ENCODE data around the gene PRODH2.

Gene PRODH2

GRCh38 chr19:35757749-35758608 lies 54.7 kb downstream of the PRODH2 start, which contains the start of gene PROSER3:
Gene PROSER3, plus strand, starts transcription at chr19:35758176. Its CDS starts 40 bp downstream, at chr19:35758216.
- DNase-seq (ENCODE audit: low spot score): peak; percentile 97

GRCh38 chr19:35757231-35757748 lies 55.4 kb downstream of the PRODH2 start:
- peak; percentile 67 for DNase-seq (ENCODE audit: low spot score)

GRCh38 chr19:35756377-35757230 lies 56.0 kb downstream of the PRODH2 start, which contains the start of gene HSPB6:
Gene HSPB6, minus strand, starts transcription at chr19:35757029. Its CDS starts 21 bp downstream, at chr19:35757008.
- peak; percentile 35 for DNase-seq (ENCODE audit: low spot score)

GRCh38 chr19:35755550-35756376 lies 56.9 kb downstream of the PRODH2 start:
- DNase-seq (ENCODE audit: low spot score): peak; percentile 77

DNA sequence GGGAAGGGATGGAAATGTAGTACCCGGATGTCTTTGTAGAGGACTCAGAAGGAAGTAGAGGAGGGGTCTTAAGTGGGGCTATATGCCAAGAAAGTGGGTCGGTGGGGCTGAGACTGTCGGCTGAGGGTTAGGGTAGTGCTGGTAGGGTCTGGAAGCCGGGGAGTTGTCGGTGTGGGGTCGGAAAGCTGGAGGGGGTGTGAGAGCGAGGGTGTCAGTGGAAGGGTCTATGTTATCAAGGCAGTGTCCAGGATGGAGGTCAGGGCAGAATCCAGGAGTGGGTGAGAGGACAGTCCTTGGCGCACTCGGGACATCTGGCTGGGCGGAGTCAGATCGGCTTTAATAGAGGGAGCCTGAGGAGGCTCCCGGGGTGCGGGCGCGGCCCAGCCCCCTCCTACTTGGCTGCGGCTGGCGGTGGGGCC lies 57.5 kb downstream of the PRODH2 start:
- DNase-seq (ENCODE audit: low spot score): no peak

DNA sequence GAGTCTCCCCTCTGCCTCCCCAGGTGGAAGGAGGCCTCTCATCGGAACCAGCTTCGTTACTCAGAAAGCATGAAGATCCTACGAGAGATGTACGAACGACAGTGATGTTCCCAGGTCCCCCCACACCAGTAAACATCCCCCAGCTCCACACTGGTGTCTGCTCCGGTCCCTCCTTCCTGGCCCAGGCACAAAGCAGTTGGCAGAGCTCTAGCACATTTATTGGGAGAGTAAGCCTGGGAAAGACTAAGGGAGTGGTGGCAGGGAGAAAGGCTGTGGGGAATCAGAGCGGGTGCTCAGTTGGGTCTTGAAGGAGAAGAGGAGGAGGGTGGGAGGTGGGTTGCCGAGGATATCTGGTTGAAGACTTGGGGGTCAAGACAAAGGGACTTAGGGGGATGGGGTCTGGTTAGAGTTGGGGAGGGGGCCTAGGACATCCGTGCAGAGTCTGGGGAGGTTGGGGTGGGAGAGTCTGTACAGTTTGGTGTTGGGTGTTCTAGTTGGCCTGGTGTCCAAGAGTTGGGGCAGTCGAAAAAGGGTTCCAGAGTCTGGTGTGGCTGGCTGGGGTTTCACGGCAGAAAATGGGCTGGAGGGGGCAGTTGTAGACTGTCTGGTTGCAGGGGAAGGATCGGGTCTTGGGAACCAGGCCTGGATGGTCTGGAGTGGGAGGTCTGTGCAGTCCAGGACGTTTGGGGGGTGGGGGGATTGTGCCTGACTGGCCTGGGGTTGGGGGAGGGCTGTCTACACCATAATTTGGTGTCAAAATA lies 58.1 kb downstream of the PRODH2 start:
- no peak for DNase-seq (ENCODE audit: low spot score)

DNA sequence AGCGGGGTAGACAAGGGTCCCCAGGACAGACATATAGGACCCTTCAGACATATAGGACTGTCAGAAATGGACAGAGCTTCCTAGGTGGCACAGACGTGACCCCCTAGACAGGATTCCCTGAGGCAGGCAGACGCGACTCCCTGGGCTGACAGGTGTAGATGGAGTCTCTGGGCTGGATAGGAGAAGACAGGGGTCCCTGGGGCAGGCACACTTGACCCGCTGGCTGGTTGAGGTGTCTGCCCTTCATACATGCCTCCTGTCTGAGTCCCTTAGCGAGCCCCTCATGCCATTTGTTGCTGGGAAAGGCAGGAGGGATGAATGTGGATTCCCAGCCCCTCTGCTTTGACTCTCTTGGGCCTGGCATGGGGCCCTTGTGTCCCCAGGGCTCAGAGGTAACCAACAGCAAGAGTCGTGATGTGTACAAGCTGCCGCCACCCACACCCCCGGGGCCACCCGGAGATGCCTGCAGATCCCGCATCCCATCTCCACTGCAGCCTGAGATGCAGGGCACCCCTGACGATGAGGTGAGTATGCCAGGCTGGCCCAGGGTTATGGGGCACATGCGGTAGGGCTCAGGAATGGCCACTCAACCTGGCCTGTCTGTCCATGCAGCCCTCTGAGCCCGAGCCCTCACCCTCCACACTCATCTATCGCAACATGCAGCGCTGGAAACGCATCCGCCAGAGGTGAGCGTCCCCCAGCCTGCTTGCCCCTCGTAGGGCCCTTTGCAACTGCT lies 58.8 kb downstream of the PRODH2 start:
- no peak for DNase-seq (ENCODE audit: low spot score)

GRCh38 chr19:35752746-35753350 lies 59.8 kb downstream of the PRODH2 start:
- no peak for DNase-seq (ENCODE audit: low spot score)

DNA sequence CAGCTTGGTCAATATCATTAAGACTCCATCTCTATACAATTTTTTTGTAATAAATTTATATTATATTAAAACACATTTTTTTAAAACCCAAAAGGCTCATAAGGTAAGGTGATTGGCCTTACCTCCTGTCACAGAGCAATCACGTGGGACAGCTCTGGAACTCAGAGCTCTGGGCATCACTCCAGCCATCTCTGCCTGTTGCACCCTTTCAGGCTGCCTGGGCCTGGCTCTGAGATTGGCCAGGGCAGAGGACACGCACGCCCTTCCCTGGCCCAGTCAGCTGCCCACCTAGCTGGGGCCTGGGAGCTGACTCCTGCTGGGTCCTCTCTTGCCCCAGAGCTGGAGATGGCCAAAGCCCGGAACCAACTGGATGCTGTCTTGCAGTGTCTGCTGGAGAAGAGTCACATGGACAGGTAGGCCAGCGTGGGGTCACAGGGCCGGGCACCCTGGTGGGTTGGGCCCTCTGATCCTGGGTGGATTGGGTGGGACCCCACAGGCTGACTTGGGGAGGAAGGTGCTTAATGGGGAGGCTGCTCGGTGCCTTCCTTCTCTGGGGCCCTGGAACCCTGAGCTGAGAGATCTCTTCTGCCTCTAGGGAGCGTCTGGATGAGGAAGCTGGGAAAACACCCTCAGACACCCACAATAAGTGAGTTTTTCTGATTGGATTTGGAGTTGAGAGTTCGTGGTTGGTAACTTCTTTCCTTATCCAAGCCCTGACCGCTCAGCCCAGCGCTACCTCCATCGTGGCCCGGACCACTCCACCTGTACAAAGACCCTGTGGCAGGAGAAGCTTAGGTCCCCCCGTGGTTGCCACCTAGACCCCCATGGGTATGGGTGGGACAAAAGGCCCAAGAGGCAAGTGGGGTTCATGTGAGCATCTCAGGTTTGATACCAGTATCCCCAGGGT lies 60.6 kb downstream of the PRODH2 start:
- no peak for DNase-seq (ENCODE audit: low spot score)

GRCh38 chr19:35750167-35750566 lies 62.5 kb downstream of the PRODH2 start:
- no peak for DNase-seq (ENCODE audit: low spot score)
